Tibial nerve (tissue), 3 donors: ENCODE data around the gene KRT37.

Experiments
- POLR2A ChIP-seq, 2 donors: fragments of 450-650 bp; IDR thresholded peaks; one replicate each; pipeline ENCODE4 v1.6.1; 2017; ENCODE audit warnings: antibody characterized with exemption in 2 of 2, mild to moderate bottlenecking in 2 of 2, moderate library complexity in 2 of 2
- TF ChIP-seq, protein P1 (sequence below), 5 experiments: fragments of 200-600 bp in 3 of 5; fragments of 450-650 bp in 2 of 5; sonication (generic) in 3 of 5; IDR thresholded peaks; one replicate each; pipeline ENCODE4 v1.5.1; 2016 to 2019; ENCODE audit warnings: antibody characterized with exemption in 5 of 5, mild to moderate bottlenecking in 3 of 5, moderate library complexity in 2 of 5

DNA sequence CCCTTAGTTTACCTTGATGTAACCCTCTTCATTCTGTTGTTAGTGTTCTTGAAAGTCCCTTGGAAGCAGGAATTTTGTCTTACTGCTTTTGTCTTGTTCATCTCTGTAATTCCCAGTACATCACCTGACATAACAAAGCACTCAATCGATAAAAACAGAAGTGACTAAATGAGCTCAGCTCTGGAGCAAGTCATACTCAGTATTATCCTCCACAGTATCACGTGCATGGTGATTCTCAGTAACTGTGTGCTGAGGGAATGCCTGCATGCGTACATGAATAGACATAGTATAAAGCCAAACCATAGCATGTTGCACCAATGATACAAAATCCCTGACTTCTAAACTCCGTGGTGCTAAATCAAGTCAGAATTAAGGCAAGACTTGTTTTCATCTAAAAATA lies 9.2 kb upstream of the KRT37 start:
- TF ChIP-seq, protein P1, sequence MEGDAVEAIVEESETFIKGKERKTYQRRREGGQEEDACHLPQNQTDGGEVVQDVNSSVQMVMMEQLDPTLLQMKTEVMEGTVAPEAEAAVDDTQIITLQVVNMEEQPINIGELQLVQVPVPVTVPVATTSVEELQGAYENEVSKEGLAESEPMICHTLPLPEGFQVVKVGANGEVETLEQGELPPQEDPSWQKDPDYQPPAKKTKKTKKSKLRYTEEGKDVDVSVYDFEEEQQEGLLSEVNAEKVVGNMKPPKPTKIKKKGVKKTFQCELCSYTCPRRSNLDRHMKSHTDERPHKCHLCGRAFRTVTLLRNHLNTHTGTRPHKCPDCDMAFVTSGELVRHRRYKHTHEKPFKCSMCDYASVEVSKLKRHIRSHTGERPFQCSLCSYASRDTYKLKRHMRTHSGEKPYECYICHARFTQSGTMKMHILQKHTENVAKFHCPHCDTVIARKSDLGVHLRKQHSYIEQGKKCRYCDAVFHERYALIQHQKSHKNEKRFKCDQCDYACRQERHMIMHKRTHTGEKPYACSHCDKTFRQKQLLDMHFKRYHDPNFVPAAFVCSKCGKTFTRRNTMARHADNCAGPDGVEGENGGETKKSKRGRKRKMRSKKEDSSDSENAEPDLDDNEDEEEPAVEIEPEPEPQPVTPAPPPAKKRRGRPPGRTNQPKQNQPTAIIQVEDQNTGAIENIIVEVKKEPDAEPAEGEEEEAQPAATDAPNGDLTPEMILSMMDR (IDR thresholded peaks at IDR 0.05): no peak
- no peak for TF ChIP-seq POLR2A (IDR thresholded peaks at IDR 0.05)
